ENCODE data around the gene FTCD.

Gene FTCD

DNA sequence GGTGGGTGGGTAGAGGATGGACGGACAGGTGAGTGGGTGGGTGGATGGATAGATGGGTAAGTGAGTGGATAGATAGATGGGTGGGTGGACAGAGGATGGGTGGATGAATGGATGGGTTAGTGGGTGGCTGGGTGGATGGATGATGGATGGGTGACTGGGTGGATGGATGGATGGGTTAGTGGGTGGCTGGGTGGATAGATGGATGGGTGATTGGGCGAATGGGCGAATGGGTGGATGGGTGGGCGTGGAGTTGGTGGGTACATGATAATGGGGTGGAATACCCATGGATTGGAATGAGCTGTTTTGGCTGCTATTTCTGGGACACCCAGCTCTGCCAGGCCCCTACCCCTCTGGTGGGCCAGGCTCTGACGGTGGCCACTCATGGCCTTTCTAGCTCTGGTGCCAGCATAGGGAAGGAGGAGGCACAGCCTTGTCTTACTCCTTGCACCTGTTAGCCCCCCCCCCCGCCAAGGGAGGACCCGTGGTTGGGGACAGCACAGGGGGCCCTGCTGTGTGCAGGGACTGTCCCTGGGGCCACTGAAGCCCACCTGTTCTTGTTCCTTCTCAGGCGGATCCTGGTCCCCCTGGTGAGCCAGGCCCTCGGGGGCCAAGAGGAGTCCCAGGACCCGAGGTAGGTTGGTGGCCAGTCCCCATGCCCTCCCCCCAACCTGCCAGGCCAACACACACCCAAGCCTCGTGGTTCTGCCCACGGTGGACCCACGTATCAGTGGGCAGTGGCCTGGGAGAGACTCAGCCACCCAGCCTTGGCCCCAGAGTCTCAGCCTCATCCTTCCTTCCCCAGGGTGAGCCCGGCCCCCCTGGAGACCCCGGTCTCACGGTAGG lies 31.1 kb downstream of the FTCD start:
- DNase-seq (ENCODE audit: extremely low read depth, low read depth): no peak
- no peak for TF ChIP-seq CTCF (IDR thresholded peaks at IDR 0.05; ENCODE audit: low read depth, low read length)

DNA sequence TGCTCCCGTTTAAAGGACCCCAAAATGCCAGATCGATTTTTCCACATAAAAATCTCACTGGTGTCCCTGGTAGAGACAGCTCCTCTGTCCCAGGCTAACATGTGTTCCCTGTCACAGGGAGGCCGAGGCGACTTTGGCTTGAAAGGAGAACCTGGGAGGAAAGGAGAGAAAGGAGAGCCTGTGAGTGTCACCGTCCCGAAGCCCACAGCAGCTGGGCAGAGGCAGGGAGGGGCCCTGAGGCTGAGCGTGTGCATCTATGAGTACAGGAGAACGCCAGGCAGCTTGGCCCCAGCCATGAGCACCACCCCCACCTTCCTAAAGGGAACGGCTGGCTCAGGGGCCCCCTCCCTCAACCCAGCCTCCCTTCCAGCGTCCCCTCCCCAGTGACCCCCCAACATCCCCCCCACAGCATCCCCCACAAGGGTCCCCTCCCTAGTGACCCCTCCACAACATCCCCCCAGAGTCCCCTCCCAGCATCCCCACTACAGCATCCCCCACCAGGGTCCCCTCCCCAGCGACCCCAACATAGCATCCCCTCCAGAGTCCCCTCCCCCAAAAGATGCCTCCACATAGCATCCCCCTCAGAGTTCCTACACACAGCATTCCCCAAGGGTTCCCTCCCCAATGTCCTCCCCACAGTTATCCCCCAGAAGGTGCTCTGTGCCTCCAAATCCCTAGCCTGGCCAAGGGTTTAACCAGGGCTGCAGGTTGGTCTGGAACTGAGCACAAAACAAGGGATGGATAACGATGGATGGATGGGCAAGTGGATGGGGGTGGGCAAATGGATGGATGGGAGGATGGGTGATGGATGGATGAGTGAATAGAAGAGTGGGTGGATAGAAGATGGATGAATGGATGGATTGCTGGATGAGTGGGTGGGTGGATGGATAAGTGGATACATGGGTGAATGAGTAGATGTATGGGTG lies 32.4 kb downstream of the FTCD start:
- no peak for TF ChIP-seq CTCF (IDR thresholded peaks at IDR 0.05; ENCODE audit: low read depth, low read length)
- no peak for DNase-seq (ENCODE audit: extremely low read depth, low read depth)

DNA sequence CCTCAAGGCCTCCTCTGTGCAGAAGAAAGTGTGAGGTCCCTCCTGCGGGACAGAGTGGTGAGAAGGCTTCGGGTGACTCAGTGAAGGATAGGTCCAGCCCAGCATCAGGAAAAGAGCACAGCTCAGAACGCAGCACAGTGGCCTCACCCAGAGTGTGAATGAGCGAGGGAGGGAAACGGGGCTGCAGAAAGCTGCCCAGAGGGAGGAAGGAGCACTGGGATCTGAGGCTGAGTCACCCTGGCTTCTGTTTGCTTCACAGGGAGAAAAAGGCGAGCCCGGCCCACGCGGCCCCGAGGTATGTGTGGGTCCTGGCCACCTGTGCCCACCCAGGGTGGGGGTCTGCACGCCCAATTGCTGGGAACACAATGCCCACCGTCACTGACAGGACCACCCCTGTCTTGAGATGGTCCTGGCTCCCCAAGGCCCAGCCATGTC lies 33.1 kb downstream of the FTCD start:
- DNase-seq (ENCODE audit: extremely low read depth, low read depth): no peak
- no peak for TF ChIP-seq CTCF (IDR thresholded peaks at IDR 0.05; ENCODE audit: low read depth, low read length)

GRCh38 chr21:46121286-46122221 lies 33.8 kb downstream of the FTCD start:
- DNase-seq (ENCODE audit: extremely low read depth, low read depth): no peak
- no peak for TF ChIP-seq CTCF (IDR thresholded peaks at IDR 0.05; ENCODE audit: low read depth, low read length)

- no peak for TF ChIP-seq CTCF (IDR thresholded peaks at IDR 0.05; ENCODE audit: low read depth, low read length)
- DNase-seq (ENCODE audit: extremely low read depth, low read depth): no peak
Measured at GRCh38 chr21:46120301-46121285, 34.8 kb downstream of the FTCD start.

All from AG09319 (cell line).